Middle frontal gyrus (tissue), 1 donor: ENCODE data around the gene GOLGA6C.
"Not testable (repeated sequence)": the region's sequence is repeated elsewhere in the genome, so short reads cannot be mapped to it uniquely, and the experiment has no call there.

ENCODE experiments used
- DNase-seq: peaks from one replicate; pipeline ENCODE4 v3.0.0-alpha.2; 2015; ENCODE audit warnings: low spot score; ENCODE audit errors: extremely low spot score

GOLGA6C gene

DNA sequence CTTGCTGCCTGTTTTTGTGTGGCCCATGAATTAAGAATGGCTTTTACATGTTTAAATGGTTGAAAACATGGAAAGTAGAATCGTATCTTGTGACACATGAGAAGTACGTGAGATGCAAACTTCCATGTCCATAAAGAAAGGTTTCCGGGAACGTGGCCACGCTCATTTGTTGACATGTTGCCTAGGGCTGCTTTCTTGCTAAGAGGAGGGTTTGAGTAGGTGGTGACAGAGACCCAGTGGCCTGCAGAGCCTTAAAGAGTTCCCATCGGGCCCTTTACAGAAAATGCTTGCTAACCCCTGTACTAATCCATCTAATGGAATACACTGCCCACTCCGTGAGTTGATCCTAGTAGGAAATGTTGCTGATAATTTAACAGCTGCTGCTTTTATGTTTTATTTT, 31.0 kb upstream of the GOLGA6C start:
- not testable (repeated sequence) for DNase-seq

DNA sequence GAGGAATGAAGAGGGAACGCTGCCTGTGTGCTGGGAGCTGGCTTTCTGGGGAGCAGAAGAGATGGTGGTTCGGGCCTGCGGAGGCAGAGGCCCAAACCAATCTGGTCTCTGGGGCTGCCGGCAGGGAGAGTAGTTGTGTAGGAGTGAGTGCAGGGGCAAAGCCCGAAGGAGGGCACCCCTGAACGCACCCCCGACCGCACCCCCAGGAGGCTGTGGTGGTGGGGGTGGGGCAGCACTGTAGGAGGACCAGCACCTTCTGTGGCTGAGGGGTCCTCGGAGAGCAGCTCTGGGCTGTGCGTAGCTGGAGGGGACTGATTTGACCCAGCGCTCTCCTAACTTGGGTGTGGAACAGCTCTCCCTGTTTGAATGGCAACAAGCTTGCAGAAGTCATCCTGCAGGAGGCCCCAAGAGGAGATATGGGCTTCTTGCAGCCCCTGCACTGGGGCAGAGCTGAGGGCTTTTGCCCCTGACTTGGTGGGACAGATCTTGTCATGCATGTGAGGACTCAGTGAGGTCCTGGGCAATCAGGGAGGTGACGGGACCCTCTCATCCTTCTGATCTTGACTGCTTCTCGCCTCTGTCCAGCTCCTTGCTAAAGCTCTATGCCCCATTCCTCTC, 30.4 kb upstream of the GOLGA6C start:
- no peak for DNase-seq

DNA sequence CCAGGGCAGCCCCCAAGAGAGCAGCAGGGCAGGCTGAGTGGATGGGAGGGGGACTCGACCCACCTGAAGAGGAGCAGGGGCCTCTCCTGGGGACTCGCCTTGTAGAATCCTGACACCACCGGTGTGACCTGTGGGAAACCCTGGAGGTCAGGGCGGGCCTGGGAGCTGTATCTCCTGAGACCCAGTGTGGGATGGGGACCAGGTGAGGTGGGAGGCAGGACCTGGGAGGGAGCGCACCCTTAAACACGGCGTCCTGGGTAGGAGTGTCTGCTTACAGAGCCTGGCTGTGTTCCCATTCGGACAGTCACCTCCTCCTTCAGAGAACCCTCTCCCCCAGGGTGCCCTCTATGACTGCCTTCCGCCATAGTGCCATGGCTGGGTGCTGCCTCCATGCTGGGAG, 29.3 kb upstream of the GOLGA6C start:
- no peak for DNase-seq

DNA sequence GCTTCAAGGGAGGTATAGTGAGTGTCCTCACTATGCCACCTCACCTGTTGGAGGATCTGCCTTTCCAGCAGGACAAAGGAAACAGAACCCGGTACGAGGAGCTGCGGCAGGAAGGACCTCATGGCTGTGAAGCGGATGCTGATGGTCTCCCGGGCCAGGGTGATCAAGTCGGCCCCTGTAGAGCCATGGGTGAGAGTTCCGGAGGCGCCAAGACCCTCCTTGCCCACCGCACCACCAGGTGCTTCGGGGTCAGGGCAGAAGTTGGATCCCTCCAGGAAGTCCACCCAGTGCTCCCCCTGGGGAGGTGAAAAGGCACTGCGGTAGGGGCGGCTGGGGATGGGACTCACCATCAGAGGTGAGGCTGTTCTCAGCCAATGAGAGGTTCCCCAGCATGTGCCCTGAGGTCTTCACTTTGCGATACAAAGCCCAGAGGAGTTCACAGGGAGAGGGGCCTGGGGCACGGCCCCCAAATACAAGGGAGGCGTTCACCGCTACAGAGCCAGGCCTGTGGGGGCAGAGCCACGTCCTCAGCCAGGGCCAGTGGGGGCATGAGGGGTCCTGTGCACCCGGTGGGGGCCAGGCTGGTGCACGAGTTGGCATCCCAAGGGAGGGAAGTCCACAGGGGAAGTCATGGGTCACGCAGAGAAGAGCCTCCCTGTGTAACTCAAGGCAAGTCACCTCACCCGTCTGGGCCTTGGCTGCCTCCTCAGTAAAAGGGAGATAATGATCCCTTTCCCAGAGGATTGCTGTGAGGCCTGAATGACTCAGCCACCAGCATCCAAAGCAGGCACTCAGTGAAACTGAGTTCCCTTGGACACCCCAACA, 28.7 kb upstream of the GOLGA6C start:
- DNase-seq, result no peak

DNA sequence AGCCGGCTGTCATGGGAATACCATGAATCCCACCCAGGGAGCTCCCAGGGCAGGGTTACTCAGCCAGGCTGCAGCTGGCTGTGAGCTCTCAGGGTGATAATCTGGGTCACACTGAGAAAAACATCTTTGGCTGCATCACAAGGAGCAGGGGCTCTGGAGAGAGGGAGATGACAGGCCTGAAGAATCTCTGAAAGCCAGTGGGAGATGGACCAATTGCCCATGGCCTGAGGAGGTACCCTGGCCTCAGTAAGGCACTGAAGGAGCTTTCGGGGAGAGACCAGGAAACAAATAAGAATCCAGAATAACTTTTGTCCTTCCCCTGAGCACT, 28.2 kb upstream of the GOLGA6C start:
- no peak for DNase-seq

DNA sequence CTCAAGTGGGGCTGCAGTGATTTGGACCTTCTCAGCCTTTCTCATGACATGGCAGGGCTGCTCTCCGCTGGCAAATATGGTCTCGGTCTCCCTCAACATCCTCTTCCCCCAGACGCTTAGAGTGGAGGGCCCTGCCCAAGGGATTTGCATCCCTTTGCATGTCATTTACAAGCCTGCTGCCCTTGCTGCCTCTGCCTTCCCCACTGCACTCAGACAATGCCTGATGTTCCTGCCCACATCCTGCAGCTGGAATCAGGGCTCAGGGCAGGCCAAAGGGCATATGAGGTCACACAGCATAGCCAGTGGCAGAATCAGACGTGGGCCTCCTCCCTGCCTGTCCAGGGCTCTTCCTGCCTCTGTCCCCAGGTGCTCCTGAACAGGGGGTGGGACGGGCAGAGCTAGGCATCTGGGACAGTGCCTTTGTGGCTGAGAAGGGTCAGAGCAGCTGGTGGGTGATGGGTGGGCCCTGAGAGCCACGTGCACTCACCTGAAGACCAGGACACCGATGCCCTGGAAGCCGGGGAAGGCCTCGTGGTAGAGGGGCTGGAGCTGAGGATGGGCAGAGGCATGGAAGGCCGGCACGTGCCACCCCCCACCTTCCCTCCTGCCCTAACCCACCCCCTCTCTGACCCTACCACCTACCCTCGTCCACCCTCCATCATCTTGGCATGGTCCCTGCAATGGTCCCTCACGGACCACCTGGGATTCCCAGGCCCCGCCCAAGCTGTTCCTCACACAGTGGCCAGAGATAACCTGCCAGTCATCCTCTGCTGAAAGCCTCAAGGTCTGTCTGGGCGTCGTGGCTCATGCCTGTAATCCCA, 27.4 kb upstream of the GOLGA6C start:
- DNase-seq, result no peak

DNA sequence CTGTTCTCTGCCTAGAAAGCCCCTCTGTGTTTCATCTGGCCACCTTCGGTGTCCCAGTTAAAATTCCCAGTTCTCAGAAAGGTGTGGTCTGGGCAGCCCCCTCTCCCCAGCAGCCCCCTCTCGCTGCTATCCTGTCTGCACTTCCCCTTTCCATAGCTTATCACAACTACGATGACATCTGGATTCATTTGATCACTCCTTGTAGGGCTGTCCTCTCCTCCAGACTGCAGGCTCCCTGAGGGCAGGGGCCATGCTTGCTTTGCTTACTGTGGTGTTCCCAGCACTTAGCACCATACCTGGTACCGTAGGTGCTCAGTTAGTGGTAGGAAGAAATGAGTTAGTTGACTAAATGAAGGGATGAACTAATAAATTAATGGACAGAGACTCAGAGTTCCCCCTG, 26.3 kb upstream of the GOLGA6C start:
- no peak for DNase-seq

DNA sequence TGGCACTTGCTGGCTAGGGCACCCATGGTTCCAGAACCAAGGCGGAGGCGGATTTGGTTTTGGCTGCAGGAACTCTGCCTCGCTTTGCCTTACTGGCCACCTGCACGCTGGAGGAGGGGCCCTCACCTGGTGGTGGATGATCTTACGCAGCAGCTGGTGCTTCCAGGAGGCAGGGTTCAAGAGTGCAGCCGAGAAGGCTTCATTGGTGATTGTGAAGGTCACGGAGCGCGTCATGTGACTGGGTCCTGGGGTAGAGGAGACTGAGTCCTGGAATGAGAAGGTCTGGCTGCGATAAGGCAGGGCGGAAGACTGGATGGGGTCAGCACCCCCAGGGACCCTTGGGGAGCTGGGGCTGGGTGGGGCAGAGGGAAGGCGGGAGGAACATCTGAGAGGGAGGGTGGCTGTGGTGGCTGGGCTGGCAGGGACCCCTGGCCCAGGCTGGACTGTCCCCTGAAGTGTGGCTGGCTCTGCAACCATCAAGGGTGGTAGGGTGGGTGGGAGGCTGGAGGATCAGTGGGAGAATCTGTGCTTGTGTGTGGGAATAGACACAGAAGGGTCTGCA, 25.8 kb upstream of the GOLGA6C start:
- DNase-seq, result no peak

DNA sequence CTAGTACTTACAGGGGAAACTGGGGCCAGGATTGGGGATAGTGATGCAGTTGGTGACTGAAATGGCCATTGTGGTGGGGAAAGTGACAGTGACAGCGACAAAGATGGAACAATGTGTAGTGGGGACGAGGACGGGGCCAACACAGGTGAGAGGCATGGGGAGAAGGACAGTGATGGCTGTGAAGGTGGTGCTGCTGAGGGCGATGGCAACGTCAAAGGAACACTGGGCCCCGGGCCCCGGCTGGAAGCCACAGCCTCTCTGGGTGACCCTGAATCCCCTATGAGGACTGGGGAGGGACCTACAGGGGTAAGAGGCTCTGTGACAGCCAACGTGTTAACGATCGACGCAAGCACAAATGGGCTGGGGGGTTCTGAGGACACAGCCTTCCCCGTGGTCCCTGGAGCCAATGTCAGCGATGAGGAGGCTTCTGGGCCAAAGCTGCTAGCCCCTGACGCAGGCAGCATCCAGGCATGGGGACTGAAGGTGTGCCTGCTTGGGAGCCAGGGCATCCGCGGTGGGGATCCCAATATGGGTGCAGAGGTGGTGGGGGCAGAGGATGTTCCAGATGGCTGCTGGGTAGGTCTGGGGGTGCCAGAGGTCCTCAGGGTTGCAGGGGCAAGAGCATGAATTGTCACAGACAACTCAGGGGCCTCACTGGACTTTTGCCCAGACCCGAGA, 25.2 kb upstream of the GOLGA6C start:
- DNase-seq, result no peak

DNA sequence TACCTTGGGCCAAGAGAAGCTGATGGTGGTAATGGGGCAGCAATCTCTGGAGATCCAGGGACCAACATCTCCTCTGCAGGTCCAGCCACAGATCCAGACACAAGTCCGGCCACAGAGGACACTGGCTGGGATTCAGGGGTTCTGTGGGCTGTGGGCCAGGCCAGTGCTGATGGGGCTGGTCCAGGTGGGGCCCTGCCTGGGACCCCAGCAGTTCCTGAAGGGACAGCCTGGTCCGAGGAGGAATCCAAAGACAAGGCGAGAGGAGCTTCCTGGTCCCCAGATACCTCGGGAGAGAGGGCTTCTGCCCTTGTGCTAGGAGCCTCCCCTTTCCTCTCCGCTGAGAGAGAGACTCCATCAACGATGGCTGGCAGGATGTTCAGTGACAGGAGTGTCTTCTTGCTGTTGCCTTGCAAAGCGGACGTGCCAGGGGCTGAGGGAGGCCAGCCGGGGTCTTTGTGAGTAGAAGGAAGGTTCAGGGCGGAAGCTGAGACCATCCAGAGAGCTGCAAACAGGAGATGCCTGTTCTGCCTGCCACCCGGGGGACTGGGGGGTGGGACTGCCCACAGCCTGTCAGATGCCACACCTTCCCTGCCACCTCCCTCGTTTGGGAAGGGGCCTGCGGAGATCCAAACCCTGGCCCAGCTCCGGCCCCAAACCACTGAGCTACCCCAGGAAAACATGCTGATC, 24.5 kb upstream of the GOLGA6C start:
- DNase-seq, result no peak

DNA sequence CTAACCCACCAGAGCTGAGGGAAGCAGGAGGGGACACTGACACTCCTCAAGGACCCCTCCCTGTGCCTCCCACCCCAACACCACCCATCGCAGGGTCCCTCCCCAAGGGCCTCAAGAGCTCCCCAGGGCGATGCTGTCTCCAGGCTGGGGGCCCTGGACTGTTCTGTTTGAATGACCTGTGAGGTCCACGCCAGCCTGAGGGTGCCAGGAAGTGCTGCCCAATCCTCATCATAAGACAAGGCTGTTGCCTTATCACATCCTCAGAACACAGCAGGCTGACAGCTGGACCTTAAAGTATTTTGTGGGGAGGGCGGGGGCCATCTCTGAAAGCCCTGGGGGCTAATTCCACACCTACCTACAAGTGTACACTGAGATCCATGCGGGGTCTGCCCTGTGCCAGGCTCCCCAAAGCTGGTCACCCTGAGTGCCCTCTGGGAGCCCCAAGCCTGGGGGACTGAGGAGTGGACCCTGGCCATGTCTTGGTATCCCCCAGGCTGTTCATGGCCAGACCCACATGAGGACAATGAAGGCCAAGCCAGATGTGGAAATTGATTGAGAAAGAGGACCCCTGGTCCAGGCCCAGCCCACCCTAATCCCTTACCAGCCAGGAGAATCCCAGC, 23.8 kb upstream of the GOLGA6C start:
- no peak for DNase-seq

DNA sequence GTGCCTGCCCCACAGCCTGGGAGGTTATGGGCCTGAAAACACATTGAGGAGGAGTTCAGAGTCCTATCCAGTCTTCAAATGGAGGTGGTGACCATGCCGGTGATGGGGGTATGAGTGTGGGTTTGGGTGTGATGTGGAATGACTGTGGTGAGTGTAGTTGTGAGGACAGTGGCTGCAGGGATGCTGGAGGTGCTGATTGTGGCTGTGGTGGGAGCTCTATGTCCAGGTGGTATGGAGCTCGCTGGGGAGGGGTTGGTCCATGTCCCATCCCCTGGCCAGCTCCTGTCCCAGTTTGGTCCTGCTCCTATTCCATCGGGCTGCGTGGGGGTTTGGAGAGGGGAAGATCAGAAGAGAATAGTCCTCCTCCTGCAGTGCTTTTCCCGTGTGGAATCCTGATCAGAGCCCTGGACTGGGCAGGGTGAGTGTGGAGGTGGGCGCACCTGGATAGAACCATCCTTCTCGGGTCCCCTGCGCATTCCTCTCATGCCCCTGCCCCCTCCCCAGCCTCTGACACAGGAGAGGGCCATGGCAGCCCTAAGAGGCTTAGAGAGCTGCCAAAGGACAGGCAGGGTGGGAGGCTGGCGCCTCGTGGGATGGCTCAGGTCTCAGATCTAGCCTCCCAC, 23.0 kb upstream of the GOLGA6C start:
- no peak for DNase-seq

DNA sequence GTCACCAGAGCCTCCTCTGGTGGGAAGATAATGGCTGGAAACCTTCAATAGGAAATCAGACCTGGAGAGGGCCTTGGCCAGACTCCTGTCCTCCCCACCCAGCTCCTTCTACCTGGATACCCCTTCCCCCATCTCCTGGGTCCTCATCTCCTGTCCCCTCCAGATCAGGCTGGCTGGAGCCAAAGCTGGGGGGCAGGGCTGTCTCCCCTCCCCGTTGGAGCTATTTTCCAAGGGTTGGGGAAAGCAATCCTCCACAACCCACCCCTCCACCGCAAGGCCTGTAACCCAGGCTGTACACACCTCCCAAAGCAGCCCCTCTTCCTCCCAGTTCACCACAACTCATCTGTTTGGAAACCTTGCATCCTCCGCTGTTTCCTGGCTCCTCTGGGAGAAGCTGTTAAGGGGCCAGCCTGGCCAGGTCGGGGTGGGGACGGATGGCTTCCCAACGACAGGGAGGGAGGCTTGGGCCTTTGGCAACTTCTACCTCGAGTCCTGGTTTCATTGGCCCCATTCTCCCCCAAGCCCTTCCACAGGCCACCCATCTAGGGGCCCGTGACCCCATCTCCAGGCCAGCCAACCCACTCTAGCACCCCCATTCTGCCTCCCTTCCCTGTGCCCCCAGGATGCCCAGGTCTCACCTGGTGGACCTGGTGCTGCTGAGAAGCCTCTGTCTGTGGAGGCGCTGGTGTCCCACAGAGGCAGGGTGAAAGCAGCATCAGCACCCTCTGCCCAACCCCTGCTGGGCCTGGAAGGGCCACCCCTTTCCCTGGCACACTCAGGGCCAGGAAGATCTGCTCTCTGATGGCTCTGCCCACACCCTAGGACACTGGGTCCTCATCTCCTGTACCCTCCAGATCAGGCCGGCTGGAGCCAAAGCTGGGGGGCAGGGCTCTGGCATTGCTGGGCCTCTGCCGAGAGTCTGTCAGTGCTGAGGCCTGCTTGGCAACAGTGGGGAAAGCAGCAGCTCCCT, 22.1 kb upstream of the GOLGA6C start:
- no peak for DNase-seq

DNA sequence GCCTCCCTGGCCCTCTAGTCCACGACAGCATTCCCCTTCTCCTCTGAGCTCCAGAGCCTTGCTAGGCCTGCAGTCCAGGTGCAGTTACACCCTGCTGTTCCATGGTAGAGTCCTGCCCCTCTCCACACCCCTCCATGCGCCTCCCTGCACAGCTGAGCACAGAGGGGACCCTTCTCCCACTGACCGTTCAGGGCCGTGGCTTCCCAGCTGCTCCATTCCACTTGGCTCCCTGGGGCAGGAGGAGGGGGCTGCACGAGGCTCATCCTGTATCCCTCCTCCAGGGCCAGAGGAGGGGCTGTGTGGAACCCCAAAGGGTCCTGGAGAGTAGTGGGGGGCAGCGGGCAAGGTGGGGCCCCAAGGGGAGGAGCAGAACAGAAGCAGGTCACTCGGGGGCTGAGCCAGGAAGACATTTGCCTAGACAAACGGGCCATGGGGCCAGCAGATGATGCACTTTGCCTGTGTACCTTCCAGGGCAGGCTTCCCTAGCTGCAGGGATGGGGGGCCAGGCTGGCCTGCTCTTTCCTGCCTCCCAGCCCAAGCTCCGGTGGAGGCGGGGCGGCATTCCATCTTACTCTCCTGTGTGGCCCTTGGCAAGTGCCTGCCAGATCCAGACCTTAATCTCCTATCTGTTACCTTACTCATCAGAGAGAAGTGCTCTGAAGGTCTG, 20.7 kb upstream of the GOLGA6C start:
- no peak for DNase-seq

DNA sequence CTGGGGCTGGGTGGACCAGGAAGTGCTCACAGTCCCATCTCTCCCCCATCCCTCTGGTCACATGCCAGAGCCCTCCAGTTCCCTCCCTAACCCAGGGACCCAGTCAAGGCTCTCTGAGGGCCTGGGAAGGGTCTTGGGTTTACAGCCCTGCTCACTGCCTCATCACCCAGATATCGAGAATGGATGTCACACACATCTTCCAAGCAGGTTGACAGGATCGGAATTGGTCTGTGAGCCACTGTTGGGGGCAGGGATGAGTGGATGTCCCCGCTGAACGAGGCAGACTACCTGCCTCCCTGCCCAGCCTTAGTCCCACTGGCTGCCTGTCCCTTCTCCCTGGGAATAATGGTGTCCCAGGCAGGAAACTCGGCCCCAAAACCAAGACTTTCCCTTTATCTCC, 20.0 kb upstream of the GOLGA6C start:
- DNase-seq, result no peak

DNA sequence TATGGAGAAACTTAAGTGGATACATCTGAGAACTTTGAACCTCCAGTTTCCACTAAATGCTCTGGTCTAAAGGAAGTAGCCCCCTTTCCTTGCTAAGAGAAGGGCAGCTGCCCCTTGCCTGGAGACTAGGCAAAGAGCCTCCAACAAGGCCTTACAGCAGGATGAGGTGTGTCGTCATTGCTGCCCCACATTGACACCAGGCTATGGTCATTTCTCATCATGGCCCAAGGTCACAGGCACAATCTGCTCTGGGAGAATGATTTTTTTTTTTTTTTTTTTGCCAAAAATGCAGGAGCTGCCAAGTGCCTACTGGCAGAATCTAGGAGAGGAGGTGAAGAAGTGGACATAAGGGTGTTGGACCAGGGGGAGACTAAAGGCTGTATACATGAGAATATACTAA, 12.4 kb upstream of the GOLGA6C start:
- not testable (repeated sequence) for DNase-seq

DNA sequence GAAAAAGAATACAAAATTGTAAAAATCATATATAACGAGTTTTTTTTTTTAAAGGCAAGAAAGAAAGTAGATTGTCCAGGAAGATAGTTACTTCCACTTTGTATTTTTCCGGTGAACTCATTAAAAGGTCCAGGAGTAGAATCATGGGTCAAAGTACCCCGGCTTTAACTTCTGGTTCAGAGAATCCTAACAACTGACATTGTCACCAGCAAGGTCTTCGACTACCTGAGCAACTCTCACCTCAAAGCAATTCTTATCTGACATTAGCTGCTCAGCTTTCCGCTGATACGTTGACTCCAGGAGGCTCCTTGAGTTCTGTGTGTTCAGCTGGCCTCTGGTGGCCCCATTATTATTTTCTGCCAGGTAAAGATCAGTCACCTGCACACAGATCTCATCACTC, 9.1 kb upstream of the GOLGA6C start:
- not testable (repeated sequence) for DNase-seq

DNA sequence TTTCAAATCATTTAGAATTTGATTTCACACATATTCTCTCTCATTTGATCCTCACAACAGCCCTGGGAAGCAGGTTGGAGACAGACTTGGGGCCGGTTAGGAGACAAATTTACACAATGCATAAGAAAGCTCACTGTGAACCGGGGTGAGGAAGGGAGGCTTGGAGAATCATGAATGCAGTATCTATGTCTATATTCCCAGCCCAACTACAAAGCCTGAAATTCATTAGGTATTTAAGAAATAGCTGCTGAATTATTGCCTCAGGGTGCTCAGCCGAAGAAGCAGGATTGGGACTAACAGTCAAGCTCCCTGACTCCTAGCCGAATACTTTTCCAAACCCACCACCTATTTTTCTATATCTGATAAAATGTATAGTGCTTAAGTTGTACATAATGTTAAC, 8.4 kb upstream of the GOLGA6C start:
- no peak for DNase-seq
